ENCODE results near the gene PRKCQ.

Gene PRKCQ

GRCh38 chr10:6379015-6379776 is 200.9 kb downstream of the PRKCQ start:
- in situ Hi-C loops (cut with MboI; ENCODE audit: low pct_unique_long_range_greater_than_20kb, low sequenced_read_pairs, unreplicated experiment) = no loop called here
- no peak for DNase-seq (ENCODE audit: low spot score)
- TF ChIP-seq CTCF (IDR thresholded peaks at IDR 0.05; ENCODE audit: extremely low read depth, insufficient read depth, missing control alignments) = no peak
